Naive thymus-derived CD8-positive, alpha-beta T cell (primary cell): Measurements from ENCODE around the gene CPLX3. TPM values are rescaled to one million over a fixed set of nuclear protein-coding genes. Genes with fewer than 3 reads are reported as not detected.
"Not testable (repeated sequence)": the region's sequence is repeated elsewhere in the genome, so short reads cannot be mapped to it uniquely, and the experiment has no call there.

ENCODE experiments used
- ATAC-seq, 2 donors: fragments of 150-1000 bp; cut with Tn5 transposase in 1 of 2; sonication (Bioruptor Pico), chemical (Tn5 transposase) in 1 of 2; 1 replicate in 1 of 2; 2 replicates in 1 of 2; pipeline ENCODE4 v1.10.0; 2021; ENCODE audit warnings: mild to moderate bottlenecking in 2 of 2, moderate library complexity in 2 of 2
- POLR2A ChIA-PET: fragments of 350-600 bp; sonication (Branson Sonifier 250); formaldehyde crosslinking; loops from one replicate; lab custom pipeline; 2021; ENCODE audit warnings: antibody characterized with exemption; lab: Charles Lee
- DNase-seq, 10 donors: peaks; one replicate each; pipeline versions ENCODE4 v3.0.0 to v3.0.0-alpha.2; 2020 to 2022
- H3K27ac Mint-ChIP-seq, 10 donors: one replicate each; pipeline ENCODE4 v1.8.0; 2020 to 2022; ENCODE audit warnings: mild to moderate bottlenecking in 10 of 10, mixed read lengths in 10 of 10, moderate library complexity in 4 of 10, inconsistent platforms in 1 of 10
- H3K27me3 Mint-ChIP-seq, 5 donors: one replicate each; pipeline ENCODE4 v1.8.0; 2021 to 2022; ENCODE audit warnings: mixed read lengths in 5 of 5
- H3K36me3 Mint-ChIP-seq, 3 donors: one replicate each; pipeline ENCODE4 v1.8.0; 2020 to 2022; ENCODE audit warnings: mixed read lengths in 3 of 3, mild to moderate bottlenecking in 2 of 3, inconsistent platforms in 1 of 3
- H3K4me1 Mint-ChIP-seq, 4 donors: one replicate each; pipeline ENCODE4 v1.8.0; 2021 to 2022; ENCODE audit warnings: mixed read lengths in 4 of 4
- H3K4me3 Mint-ChIP-seq, 10 donors: one replicate each; pipeline ENCODE4 v1.8.0; 2020 to 2022; ENCODE audit warnings: mild to moderate bottlenecking in 10 of 10, mixed read lengths in 10 of 10, moderate library complexity in 6 of 10, inconsistent platforms in 1 of 10
- H3K9me3 Mint-ChIP-seq, 9 donors: one replicate each; pipeline ENCODE4 v1.8.0; 2020 to 2022; ENCODE audit warnings: mixed read lengths in 9 of 9, mild to moderate bottlenecking in 3 of 9, inconsistent platforms in 1 of 9, moderate library complexity in 1 of 9
- polyA plus RNA-seq, 3 donors: library from polyadenylated mRNA; unstranded; fragments of 300-500 nt; fragmentation: Illumina TruSeq; gene quantifications; one replicate each; pipeline ENCODE4 v1.2.3, GENCODE V29; 2021
- total RNA-seq, 8 experiments: library from RNA in 2 of 8; stranded (reverse) in 2 of 8; gene quantifications; one replicate each; pipeline ENCODE4 v1.2.3 and lab custom pipeline; 2021 to 2026

The CPLX3 gene
- total and polyA plus RNA-seq, 5 experiments from 2014 or later, result 0.39 to 0.44 TPM; not detected in 3

DNA sequence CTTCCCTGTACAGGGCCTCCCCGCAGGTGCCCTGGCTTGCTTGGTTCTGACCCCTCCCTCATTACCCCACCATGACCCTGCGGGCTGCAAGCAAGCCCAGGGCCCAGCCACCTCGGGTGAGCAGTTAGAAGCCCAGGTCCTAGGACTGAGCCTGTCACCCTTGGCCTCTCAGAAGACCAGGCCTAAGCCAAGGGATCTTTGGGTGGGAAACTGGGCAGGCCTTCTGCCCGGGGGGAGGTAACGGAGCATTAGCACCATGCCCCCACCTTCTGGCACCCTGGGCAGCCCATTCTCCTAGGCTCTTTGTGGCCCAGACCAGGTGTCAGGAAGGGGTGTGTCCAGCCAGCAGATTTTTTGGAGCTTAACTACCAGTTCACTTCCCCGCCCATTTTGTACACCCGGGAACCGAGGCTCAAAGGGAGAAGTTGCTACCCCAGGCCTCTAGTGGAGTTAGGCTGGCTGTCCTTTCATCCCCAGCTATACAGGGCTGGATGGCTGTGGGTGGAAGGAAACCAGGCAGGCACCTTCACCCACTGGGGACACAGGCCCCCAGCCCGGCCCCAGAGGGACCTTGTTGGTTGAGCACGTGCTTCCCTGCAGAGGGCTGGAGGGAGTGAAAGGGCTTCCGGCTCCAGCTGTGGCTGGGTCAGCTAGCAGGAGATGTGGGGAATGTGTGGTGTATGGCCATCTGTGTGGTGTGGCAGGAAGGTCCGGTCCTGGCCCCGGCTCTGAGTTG lies 43.2 kb upstream of the CPLX3 start:
- Mint-ChIP-seq H3K4me3 (peak overlapping the region; percentile 85 to 97 (median 93)), H3K36me3 (peaks cover 0 to 3% (median 0%) of the 10 kb centered on the region in 3 donors), H3K9me3 (no peaks in the 10 kb centered on the region), H3K27me3 (peaks cover 0 to 2% (median 0%) of the 10 kb centered on the region in 5 donors), H3K4me1 (peaks cover 53 to 77% (median 70%) of the 10 kb centered on the region in 4 donors), H3K27ac (peak overlapping the region; percentile 86 to 99 (median 94))
- POLR2A ChIA-PET, result interaction anchor here (1.1 to 32.7 kb wide), 8 partner anchors 0 to 669 kb away, joined by 3 to 1300 read pairs (median 8); partner anchors contain the start of genes CSK, SIN3A and ULK3
- DNase-seq, result no peak
- no peak for ATAC-seq

DNA sequence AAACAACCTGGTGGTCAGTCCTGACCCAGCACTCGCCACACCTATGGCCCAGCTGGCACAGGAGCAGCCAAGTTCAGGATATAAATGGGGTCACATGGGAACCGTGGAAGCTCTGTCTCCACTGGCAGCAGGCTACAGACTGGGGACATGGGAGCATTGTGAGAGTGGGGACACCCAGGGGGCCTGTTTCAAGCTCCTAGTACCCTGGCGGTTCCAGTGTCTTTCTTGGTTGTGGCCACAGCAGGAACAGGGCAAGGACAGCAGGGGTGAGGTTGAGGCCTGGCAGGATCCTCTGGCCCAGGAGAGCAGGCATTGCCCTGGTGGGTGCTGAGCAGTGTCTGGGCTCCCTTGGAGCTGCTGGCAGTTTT lies 42.6 kb upstream of the CPLX3 start:
- Mint-ChIP-seq H3K27ac (peak overlapping the region; percentile 86 to 99 (median 94)), H3K4me1 (peaks cover 51 to 77% (median 70%) of the 10 kb centered on the region in 4 donors), H3K27me3 (peaks cover 0 to 2% (median 0%) of the 10 kb centered on the region in 5 donors), H3K36me3 (peaks cover 0 to 3% (median 0%) of the 10 kb centered on the region in 3 donors), H3K9me3 (no peaks in the 10 kb centered on the region), H3K4me3 (peak overlapping the region; percentile 85 to 97 (median 93))
- POLR2A ChIA-PET, result interaction anchor here (1.0 to 32.7 kb wide), 8 partner anchors 1 to 169 kb away, joined by 4 to 1300 read pairs (median 8); partner anchors contain the start of genes CSK and ULK3
- no peak for DNase-seq
- no peak for ATAC-seq

DNA sequence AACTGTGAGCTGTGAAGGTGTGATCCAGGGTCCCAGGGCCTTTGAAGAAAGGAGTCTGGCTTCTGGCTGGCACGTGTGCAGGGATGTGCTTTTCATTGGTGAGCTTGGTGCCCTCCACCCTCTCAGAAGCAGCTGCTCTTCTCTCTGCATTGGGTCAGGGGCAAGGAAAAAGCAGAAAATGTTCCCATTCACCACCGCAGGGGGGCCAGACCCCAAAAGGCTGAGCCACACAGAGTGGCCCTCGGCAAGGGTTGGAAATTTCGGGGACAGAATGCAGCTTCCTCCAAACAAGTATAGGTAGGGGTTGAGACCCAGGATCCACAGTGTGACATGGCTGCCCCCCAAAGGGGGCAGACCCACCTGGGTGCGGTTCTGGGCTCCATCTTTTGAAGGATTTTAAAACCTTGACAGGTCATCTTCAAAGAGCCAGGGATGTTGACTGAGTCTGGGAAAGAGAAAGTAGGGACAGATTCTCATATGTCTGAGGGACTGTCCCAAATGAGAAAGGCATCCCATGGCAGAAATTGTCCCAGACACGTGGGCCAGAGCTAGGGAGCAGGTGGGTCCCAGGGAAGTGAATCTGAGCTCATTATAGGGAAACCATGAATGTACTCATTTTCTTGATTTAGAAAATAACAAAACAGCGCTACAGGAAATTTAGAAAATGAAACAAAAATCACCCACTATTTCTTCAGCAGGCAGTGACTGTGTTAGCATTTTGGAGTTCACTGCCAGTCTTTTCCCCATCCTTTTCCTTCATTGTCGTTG lies 41.8 kb upstream of the CPLX3 start:
- H3K27ac Mint-ChIP-seq, result peak overlapping the region; percentile 94 to 99 (median 98)

DNA sequence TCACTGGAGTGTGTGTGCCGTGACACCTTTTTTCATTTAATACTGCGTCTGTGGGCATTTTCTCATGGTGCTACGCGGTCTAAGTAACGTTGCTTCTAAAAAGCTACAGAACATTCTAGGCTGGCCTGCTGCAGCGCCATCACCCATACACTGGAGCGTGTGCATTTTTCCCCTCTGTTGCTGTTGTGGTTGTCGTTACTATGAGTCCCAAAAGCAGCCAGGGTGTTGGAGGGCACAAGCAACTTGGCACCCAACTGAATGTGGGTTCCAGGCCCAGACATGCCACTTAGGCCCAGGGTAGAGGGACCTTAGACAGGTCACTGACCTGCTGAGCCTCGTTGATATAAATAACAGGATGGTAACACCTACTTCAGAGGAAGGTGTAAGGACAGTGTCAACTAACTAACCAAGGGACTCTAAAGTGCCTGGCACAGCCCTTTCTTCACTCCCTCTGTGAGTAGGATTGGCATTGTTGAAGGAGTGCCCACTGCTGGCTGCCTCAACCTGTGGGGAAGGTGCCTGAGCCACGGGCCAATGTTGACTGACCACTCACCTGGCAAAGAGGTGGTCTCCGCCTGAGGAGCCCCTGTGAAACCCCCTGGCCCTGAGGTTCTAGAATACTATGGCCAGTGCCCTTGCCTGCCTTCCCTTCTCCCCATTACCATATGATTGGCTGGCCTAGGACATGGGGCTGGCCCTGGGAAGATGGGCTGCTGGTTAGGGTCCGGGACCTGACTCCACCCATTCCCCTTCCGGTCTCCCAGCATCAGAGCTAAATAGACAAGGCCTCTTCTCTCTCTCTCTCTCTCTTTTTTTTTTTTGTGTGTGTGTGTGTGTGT lies 41.0 kb upstream of the CPLX3 start:
- H3K4me3 Mint-ChIP-seq, result peak overlapping the region; percentile 85 to 97 (median 93)
- ATAC-seq (no peak), DNase-seq (peak in 4 of 10 donors; percentile 39 to 49 (median 44))
- POLR2A ChIA-PET, result interaction anchor here (1.9 to 32.7 kb wide), 8 partner anchors 3 to 170 kb away, joined by 6 to 1300 read pairs (median 12); partner anchors contain the start of genes CLK3, CSK and ULK3
- peak overlapping the region; percentile 94 to 99 (median 98) for H3K27ac Mint-ChIP-seq
- no peaks in the 10 kb centered on the region for H3K9me3 Mint-ChIP-seq
- H3K27me3 Mint-ChIP-seq, result peaks cover 0 to 2% (median 0%) of the 10 kb centered on the region in 5 donors
- peaks cover 46 to 76% (median 67%) of the 10 kb centered on the region in 4 donors for H3K4me1 Mint-ChIP-seq
- peaks cover 0 to 5% (median 0%) of the 10 kb centered on the region in 3 donors for H3K36me3 Mint-ChIP-seq

More for the DNA sequence above, 41.8 kb upstream of the CPLX3 start:
- Mint-ChIP-seq H3K4me1 (peaks cover 48 to 77% (median 69%) of the 10 kb centered on the region in 4 donors), H3K36me3 (peaks cover 0 to 4% (median 0%) of the 10 kb centered on the region in 3 donors), H3K9me3 (no peaks in the 10 kb centered on the region), H3K4me3 (peak overlapping the region; percentile 85 to 97 (median 93)), H3K27me3 (peaks cover 0 to 2% (median 0%) of the 10 kb centered on the region in 5 donors)
- no peak for ATAC-seq
- DNase-seq, result no peak
- POLR2A ChIA-PET, result interaction anchor here (0.5 to 32.7 kb wide), 9 partner anchors 2 to 170 kb away, joined by 3 to 1300 read pairs (median 7); partner anchors contain the start of genes CSK and ULK3

DNA sequence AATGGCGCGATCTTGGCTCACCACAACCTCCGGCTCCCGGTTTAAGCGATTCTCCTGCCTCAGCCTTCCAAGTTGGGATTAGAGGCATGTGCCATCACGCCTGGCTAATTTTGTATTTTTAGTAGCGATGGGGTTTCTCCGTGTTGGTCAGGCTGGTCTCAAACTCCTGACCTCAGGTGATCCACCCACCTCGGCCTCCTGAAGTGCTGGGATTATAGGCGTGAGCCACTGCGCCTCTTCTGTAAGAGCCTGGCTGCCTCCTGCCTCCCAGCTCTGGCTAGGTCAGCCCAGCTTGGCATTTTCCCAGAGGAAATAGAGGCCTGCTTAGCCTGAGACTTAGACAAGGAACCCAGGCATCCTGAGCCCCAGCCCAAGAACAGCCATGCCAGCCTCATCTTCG lies 40.3 kb upstream of the CPLX3 start:
- DNase-seq, ATAC-seq, H3K9me3 Mint-ChIP-seq, H3K36me3 Mint-ChIP-seq, H3K27me3 Mint-ChIP-seq: not testable (repeated sequence)
- POLR2A ChIA-PET, result interaction anchor here (1.0 to 32.7 kb wide), 7 partner anchors 3 to 331 kb away, joined by 3 to 1300 read pairs (median 13); partner anchors contain the start of genes CLK3, CSK and ULK3
- peak overlapping the region; percentile 85 to 97 (median 93) for H3K4me3 Mint-ChIP-seq
- peaks cover 42 to 76% (median 67%) of the 10 kb centered on the region in 4 donors for H3K4me1 Mint-ChIP-seq
- H3K27ac Mint-ChIP-seq, result peak overlapping the region; percentile 94 to 99 (median 98)

DNA sequence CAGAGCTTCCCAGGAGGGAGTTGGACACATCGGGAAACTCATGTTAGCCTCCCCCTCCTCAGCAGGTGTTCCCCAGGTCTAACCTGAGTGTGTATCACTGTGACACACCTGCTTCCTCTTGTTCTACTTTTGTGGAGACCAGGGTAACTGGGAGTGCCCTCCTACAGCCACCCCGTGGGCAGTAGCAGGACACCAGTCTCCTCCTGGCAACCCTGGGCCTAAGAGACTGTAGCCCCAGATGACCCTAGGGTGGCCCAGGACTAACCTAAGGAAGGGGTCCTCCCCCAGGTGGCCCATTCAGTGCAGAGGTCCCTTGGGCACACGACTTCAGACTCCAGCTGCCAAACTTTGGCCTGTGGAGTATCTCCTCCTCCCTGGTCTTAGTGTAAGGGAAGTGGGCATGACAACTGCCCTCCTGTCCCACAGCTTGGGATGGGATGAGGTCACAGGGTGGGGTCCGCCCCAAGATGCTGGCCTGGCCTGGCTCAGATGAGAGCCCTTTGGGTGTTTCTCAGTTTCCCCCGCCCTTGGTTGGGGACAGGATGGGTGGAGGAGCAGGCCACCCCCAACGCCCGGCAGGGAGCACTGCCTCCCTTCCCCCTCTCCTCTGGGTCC lies 39.8 kb upstream of the CPLX3 start:
- Mint-ChIP-seq H3K4me3 (peak overlapping the region; percentile 85 to 97 (median 93)), H3K9me3 (no peaks in the 10 kb centered on the region), H3K4me1 (peaks cover 41 to 76% (median 67%) of the 10 kb centered on the region in 4 donors), H3K27ac (peak overlapping the region; percentile 94 to 99 (median 98)), H3K36me3 (peaks cover 0 to 12% (median 0%) of the 10 kb centered on the region in 3 donors), H3K27me3 (no peaks in the 10 kb centered on the region)
- POLR2A ChIA-PET, result interaction anchor here (0.8 to 32.7 kb wide), 14 partner anchors 4 to 412 kb away, joined by 3 to 1300 read pairs (median 6); partner anchors contain the start of genes ARID3B, CLK3, COX5A and CSK
- DNase-seq, result no peak
- no peak for ATAC-seq

DNA sequence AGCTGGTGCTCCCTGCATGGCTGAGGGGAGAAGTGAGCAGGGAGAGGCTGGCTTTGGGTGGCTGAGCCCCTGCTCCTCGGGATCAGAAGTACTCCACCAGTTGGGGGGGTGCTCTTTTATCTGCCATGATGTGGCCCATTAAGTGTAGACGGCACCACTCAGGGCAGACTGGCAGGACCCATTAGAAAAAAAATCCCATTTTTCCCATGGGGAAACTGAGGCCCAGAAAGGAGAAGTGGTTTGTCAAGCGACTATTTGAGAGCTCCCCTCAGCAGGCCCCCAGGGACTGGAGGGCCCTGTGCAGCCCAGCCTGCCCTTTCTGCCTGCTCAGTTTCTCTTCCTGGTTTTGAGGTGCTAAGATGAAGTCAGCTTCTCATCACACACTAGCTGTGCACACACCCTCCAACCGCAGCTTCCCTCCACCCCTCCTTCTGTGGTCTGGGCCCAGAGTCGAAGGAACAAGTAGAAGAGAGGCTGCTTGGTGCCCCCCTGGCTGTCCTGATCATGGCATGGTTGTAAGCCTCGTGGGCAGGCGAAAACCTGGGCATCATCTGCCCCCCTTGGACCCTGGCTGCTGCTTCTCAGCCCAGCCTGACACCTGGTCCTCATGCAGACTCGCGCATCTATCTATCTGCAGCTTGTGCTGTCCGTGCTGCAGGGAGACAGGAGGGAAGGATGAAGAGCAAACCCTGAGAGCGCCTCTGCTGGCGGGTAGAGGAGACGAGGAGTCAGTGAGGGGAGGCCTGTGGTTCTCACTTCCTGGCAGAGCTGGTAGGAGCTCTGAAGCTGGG lies 39.0 kb upstream of the CPLX3 start:
- Mint-ChIP-seq H3K9me3 (no peaks in the 10 kb centered on the region), H3K4me3 (peak overlapping the region; percentile 85 to 97 (median 93)), H3K27me3 (no peaks in the 10 kb centered on the region), H3K36me3 (peaks cover 0 to 15% (median 0%) of the 10 kb centered on the region in 3 donors), H3K27ac (peak overlapping the region; percentile 94 to 99 (median 98)), H3K4me1 (peaks cover 46 to 84% (median 75%) of the 10 kb centered on the region in 4 donors)
- POLR2A ChIA-PET, result interaction anchor here (0.8 to 32.7 kb wide), 16 partner anchors 5 to 412 kb away, joined by 3 to 1300 read pairs (median 6); partner anchors contain the start of genes ARID3B, CLK3, COX5A and CSK
- DNase-seq, result peak; percentile 71 to 99 (median 92)
- ATAC-seq, result peak; percentile 73 to 82

DNA sequence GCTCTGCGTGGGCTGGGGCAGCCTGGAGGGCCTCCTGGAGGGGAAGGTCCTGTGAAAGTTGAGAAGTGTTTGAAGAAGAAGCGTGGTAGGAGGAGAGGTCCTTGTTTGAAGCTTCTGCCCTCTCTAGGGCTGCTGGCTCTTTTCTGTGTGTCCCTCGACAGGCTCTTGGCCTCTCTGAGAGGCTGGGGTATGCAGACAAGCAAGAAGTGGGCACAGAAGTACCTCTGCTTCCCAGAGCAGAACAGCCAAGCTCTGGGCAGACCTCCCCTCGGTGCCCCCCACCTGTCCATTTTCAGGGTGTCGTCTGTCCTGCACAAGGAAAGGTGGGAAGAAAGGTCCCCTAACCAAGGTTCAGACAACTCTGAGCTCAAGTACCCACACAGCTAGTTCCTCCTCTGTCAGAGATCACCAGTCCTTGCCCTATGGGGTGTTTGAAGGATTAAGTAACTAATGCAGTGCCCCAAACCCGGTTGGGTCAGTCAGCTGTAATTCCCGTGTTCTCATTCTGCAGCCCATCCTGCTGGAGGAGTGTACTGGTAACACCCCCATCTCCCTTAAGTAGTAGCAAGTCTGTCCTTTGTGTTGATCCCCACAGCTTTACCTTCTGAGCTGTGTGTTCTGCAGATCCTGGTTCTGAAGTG lies 38.3 kb upstream of the CPLX3 start:
- H3K9me3 Mint-ChIP-seq, result no peaks in the 10 kb centered on the region
- peaks cover 0 to 15% (median 0%) of the 10 kb centered on the region in 3 donors for H3K36me3 Mint-ChIP-seq
- no peaks in the 10 kb centered on the region for H3K27me3 Mint-ChIP-seq
- peaks cover 46 to 91% (median 82%) of the 10 kb centered on the region in 4 donors for H3K4me1 Mint-ChIP-seq
- H3K27ac Mint-ChIP-seq, result peak overlapping the region; percentile 94 to 99 (median 98)
- POLR2A ChIA-PET, result interaction anchor here (0.6 to 32.7 kb wide), 14 partner anchors 5 to 413 kb away, joined by 3 to 1300 read pairs (median 6); partner anchors contain the start of genes CLK3, COX5A, CSK and PPCDC
- ATAC-seq, result no peak
- H3K4me3 Mint-ChIP-seq, result peak overlapping the region; percentile 85 to 97 (median 93)
- DNase-seq, result no peak

DNA sequence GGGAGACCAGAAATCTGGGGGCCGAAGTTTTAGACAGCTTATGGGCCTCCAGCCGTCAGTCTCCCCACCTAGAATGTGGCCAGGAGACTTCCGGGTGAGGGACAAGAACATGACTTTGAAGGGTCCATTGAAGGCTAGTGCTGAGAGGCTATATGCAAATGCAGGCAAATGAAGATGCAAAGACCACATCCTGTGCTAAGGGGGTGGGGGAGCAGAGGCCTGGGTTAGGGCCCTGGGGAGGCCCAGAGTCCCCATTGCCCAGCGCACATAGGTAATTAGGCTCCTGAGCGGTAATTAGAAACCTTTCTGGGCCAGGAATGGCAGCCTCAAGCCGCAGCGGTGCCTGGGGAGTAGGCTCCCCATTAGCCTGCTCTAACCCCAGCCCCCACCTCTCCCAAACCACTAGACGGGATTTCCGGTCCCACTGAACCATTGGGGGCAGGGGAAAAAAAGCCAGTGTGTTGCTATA lies 37.7 kb upstream of the CPLX3 start:
- peak; percentile 2 to 11 for ATAC-seq
- peak overlapping the region; percentile 94 to 99 (median 98) for H3K27ac Mint-ChIP-seq
- H3K36me3 Mint-ChIP-seq, result peaks cover 0 to 15% (median 0%) of the 10 kb centered on the region in 3 donors

More for the DNA sequence above, 37.7 kb upstream of the CPLX3 start:
- Mint-ChIP-seq H3K4me3 (peak overlapping the region; percentile 85 to 97 (median 93)), H3K4me1 (peaks cover 44 to 94% (median 86%) of the 10 kb centered on the region in 4 donors), H3K27me3 (no peaks in the 10 kb centered on the region), H3K9me3 (no peaks in the 10 kb centered on the region)
- POLR2A ChIA-PET, result interaction anchor here (0.6 to 32.7 kb wide), 8 partner anchors 6 to 173 kb away, joined by 3 to 1300 read pairs (median 12); partner anchors contain the start of genes CLK3, COX5A, CSK and ULK3
- DNase-seq, result peak in 8 of 10 donors; percentile 44 to 78 (median 65)
